Measurements from ENCODE around the gene RNF8.

GRCh38 chr6:37331047-37331446 lies 22.7 kb upstream of the RNF8 start:
- TF ChIP-seq CTCF (tag by site-specific recombination; IDR thresholded peaks at IDR 0.05) (no peak), ZNF146 (tag by site-specific recombination; IDR thresholded peaks at IDR 0.05) (no peak), MYNN (tag by site-specific recombination; IDR thresholded peaks at IDR 0.05; ENCODE audit: borderline replicate concordance) (no peak), ZNF624 (tag by site-specific recombination; IDR thresholded peaks at IDR 0.05) (no peak)

All from HEK293 (cell line).